ENCODE data around the gene FCHSD2. TPM values are rescaled to one million over a fixed set of nuclear protein-coding genes. Genes with fewer than 3 reads are reported as not detected.

FCHSD2 gene
- total RNA-seq, 1 donor from 2014 or later: 69.5 TPM

GRCh38 chr11:73158356-73159051, 16.4 kb upstream of the FCHSD2 start:
- Mint-ChIP-seq H3K4me3 (ENCODE audit: unreplicated experiment) (no peak overlapping the region), H3K9me3 (ENCODE audit: low read depth) (no peaks in the 10 kb centered on the region), H3K36me3 (ENCODE audit: low read depth) (no peaks in the 10 kb centered on the region), H3K27me3 (ENCODE audit: low read depth) (no peaks in the 10 kb centered on the region), H3K27ac (ENCODE audit: unreplicated experiment) (peak overlapping the region; percentile 93), H3K4me1 (ENCODE audit: low read depth) (peaks cover 60% of the 10 kb centered on the region)
- no peak for DNase-seq (ENCODE audit: low spot score)
- no peak for TF ChIP-seq CTCF (IDR thresholded peaks at IDR 0.05)

- Mint-ChIP-seq H3K27ac (ENCODE audit: unreplicated experiment) (peak overlapping the region; percentile 93), H3K4me3 (ENCODE audit: unreplicated experiment) (peak overlapping the region; percentile 41)
- peak; percentile 90 for DNase-seq (ENCODE audit: low spot score)
Measured at GRCh38 chr11:73157101-73158010, 15.2 kb upstream of the FCHSD2 start.

GRCh38 chr11:73156686-73157085, 14.6 kb upstream of the FCHSD2 start:
- H3K27me3 Mint-ChIP-seq (ENCODE audit: low read depth): no peaks in the 10 kb centered on the region
- DNase-seq (ENCODE audit: low spot score): no peak
- H3K27ac Mint-ChIP-seq (ENCODE audit: unreplicated experiment): peak overlapping the region; percentile 62
- no peaks in the 10 kb centered on the region for H3K36me3 Mint-ChIP-seq (ENCODE audit: low read depth)
- H3K9me3 Mint-ChIP-seq (ENCODE audit: low read depth): no peaks in the 10 kb centered on the region
- no peak for TF ChIP-seq CTCF (IDR thresholded peaks at IDR 0.05)
- H3K4me3 Mint-ChIP-seq (ENCODE audit: unreplicated experiment): no peak overlapping the region
- peaks cover 64% of the 10 kb centered on the region for H3K4me1 Mint-ChIP-seq (ENCODE audit: low read depth)

More at GRCh38 chr11:73157101-73158010, 15.2 kb upstream of the FCHSD2 start:
- H3K9me3 Mint-ChIP-seq (ENCODE audit: low read depth): no peaks in the 10 kb centered on the region
- H3K27me3 Mint-ChIP-seq (ENCODE audit: low read depth): no peaks in the 10 kb centered on the region
- peak; percentile 22 for TF ChIP-seq CTCF (IDR thresholded peaks at IDR 0.05)
- H3K36me3 Mint-ChIP-seq (ENCODE audit: low read depth): no peaks in the 10 kb centered on the region
- peaks cover 64% of the 10 kb centered on the region for H3K4me1 Mint-ChIP-seq (ENCODE audit: low read depth)

- H3K27ac Mint-ChIP-seq (ENCODE audit: unreplicated experiment): peak overlapping the region; percentile 62
- H3K4me3 Mint-ChIP-seq (ENCODE audit: unreplicated experiment): no peak overlapping the region
- no peaks in the 10 kb centered on the region for H3K9me3 Mint-ChIP-seq (ENCODE audit: low read depth)
- H3K4me1 Mint-ChIP-seq (ENCODE audit: low read depth): peaks cover 67% of the 10 kb centered on the region
- no peak for DNase-seq (ENCODE audit: low spot score)
- H3K27me3 Mint-ChIP-seq (ENCODE audit: low read depth): no peaks in the 10 kb centered on the region
- TF ChIP-seq CTCF (IDR thresholded peaks at IDR 0.05): no peak
- no peaks in the 10 kb centered on the region for H3K36me3 Mint-ChIP-seq (ENCODE audit: low read depth)
Measured at GRCh38 chr11:73156114-73156513, 14.0 kb upstream of the FCHSD2 start.

- Mint-ChIP-seq H3K9me3 (ENCODE audit: low read depth) (no peaks in the 10 kb centered on the region), H3K36me3 (ENCODE audit: low read depth) (no peaks in the 10 kb centered on the region), H3K4me3 (ENCODE audit: unreplicated experiment) (no peak overlapping the region), H3K4me1 (ENCODE audit: low read depth) (peaks cover 65% of the 10 kb centered on the region), H3K27me3 (ENCODE audit: low read depth) (no peaks in the 10 kb centered on the region), H3K27ac (ENCODE audit: unreplicated experiment) (no peak overlapping the region)
- no peak for DNase-seq (ENCODE audit: low spot score)
- TF ChIP-seq CTCF (IDR thresholded peaks at IDR 0.05): no peak
Measured at GRCh38 chr11:73155102-73155501, 13.0 kb upstream of the FCHSD2 start.
